ENCODE data around the gene MEIOSIN. TPM values are rescaled to one million over a fixed set of nuclear protein-coding genes. Genes with fewer than 3 reads are reported as not detected.

The MEIOSIN gene
- total and polyA plus RNA-seq, 2 of the 4 experiments (the other 2 are of a cell fraction) = not detected

- WGBS, 2 experiments (ENCODE audit: extremely low coverage in 2 of 2, insufficient read length in 1 of 2) = 95% methylated on average over 14 of the region's 21 CpGs; no CpG with 5 or more reads in 1 of the 2 experiments
- intact Hi-C loops (cut with micrococcal nuclease) (no loop called here), in situ Hi-C loops (cut with MboI; ENCODE audit: low sequenced_read_pairs) (no loop called here), dilution Hi-C loops (cut with HindIII; ENCODE audit: low sequenced_read_pairs, unreplicated experiment) (no loop called here)
- H2BK120ac ChIP-seq (ENCODE audit: low read depth, low read length) = no peak overlapping the region
- H3K79me1 ChIP-seq (ENCODE audit: low read depth in 1 of 2, low read length in 2 of 2) = peaks cover 21 to 75% of the 10 kb centered on the region in 2 experiments
- H4K8ac ChIP-seq (ENCODE audit: low read depth in 2 of 2, low read length in 2 of 2) = no peak overlapping the region
- no peak overlapping the region for H3K56ac ChIP-seq (ENCODE audit: extremely low read depth, insufficient read depth, low read length)
- no peak overlapping the region for H2AK5ac ChIP-seq (ENCODE audit: low read depth, low read length)
- H3K36me3 ChIP-seq (ENCODE audit: control insufficient read depth, insufficient read depth, low read length) = peaks cover 50% of the 10 kb centered on the region
- BruUV-seq (replicated peaks) = no TSS peak
- ChIA-PET POLR2A (ENCODE audit: unreplicated experiment) (no interaction called here), CTCF (no interaction called here)
- no peak overlapping the region for H4K5ac ChIP-seq (ENCODE audit: low read depth, low read length)
- peak overlapping the region; percentile 49 for H2AK9ac ChIP-seq (replicated peaks; ENCODE audit: low read depth, low read length, poor library complexity)
- ATAC-seq (ENCODE audit: low read depth) (no peak), DNase-seq (no peak)
- no peaks in the 10 kb centered on the region for H3K27me3 ChIP-seq (ENCODE audit: control insufficient read depth, insufficient read depth, low read length)
- no peak overlapping the region for H2AFZ ChIP-seq (replicated peaks; ENCODE audit: low read length, poor library complexity)
- H3K9me3 ChIP-seq (ENCODE audit: control insufficient read depth, insufficient read depth, low read length) = no peaks in the 10 kb centered on the region
- no peak overlapping the region for H2BK20ac ChIP-seq (ENCODE audit: low read depth, low read length)
- H3K4me3 ChIP-seq (ENCODE audit: insufficient read depth, low read depth, low read length) = no peak overlapping the region
- H3K14ac ChIP-seq (replicated peaks; ENCODE audit: low read depth, low read length) = no peak overlapping the region
- H3K23ac ChIP-seq (ENCODE audit: low read depth, low read length) = no peak overlapping the region
- no peak overlapping the region for H4K91ac ChIP-seq (ENCODE audit: insufficient read depth, low read depth, low read length)
- H3K4me2 ChIP-seq (ENCODE audit: low read depth, low read length) = no peak overlapping the region
- peaks cover 8% of the 10 kb centered on the region; the same call in 1 of the 2 replicates for H4K20me1 ChIP-seq (ENCODE audit: insufficient read depth, low read length)
- H2BK15ac ChIP-seq (ENCODE audit: low read depth, low read length) = no peak overlapping the region
- no peak overlapping the region for H3K4ac ChIP-seq (ENCODE audit: low read depth, low read length)
- no peak overlapping the region for H3K9ac ChIP-seq (ENCODE audit: low read depth, low read length)
- no peak overlapping the region for H2BK5ac ChIP-seq (ENCODE audit: low read depth, low read length, poor library complexity, severe bottlenecking)
- TF ChIP-seq CTCF (conservative IDR thresholded peaks at IDR 0.05; ENCODE audit: low read depth, low read length) (no peak), FOS (IDR thresholded peaks at IDR 0.05; ENCODE audit: low read depth, low read length) (no peak), POLR2A (IDR thresholded peaks at IDR 0.05; ENCODE audit: low read depth, low read length) (no peak), ELK1 (IDR thresholded peaks at IDR 0.05; ENCODE audit: borderline replicate concordance, low read depth, low read length) (no peak), CEBPB (IDR thresholded peaks at IDR 0.05; ENCODE audit: low read depth, low read length) (no peak), MAFK (IDR thresholded peaks at IDR 0.05; ENCODE audit: low read depth, low read length) (no peak), BHLHE40 (IDR thresholded peaks at IDR 0.05; ENCODE audit: low read depth, low read length) (no peak), CHD1 (IDR thresholded peaks at IDR 0.05; ENCODE audit: low read depth, low read length) (no peak), USF2 (IDR thresholded peaks at IDR 0.05; ENCODE audit: low read depth, low read length) (no peak), NFE2L2 (IDR thresholded peaks at IDR 0.05; ENCODE audit: low read depth, low read length) (no peak), SMC3 (IDR thresholded peaks at IDR 0.05; ENCODE audit: low read depth, low read length) (no peak), RFX5 (IDR thresholded peaks at IDR 0.05; ENCODE audit: low read depth, low read length) (no peak), MXI1 (IDR thresholded peaks at IDR 0.05; ENCODE audit: borderline replicate concordance, low read depth, low read length) (no peak), MAZ (IDR thresholded peaks at IDR 0.05; ENCODE audit: borderline replicate concordance, low read depth, low read length) (no peak), RCOR1 (IDR thresholded peaks at IDR 0.05; ENCODE audit: insufficient replicate concordance, low read length) (no peak), RAD21 (IDR thresholded peaks at IDR 0.05; ENCODE audit: low read length) (no peak)
- peaks cover 15% of the 10 kb centered on the region for H3K9me1 ChIP-seq (ENCODE audit: insufficient read depth, low read length)
- H3K4me1 ChIP-seq (ENCODE audit: control insufficient read depth, insufficient read depth, low read length) = peaks cover 22% of the 10 kb centered on the region
- no peak overlapping the region for H3K27ac ChIP-seq (ENCODE audit: insufficient read depth, low read length)
- H3K18ac ChIP-seq (ENCODE audit: low read depth, low read length) = no peak overlapping the region
These were observed 53.3 kb downstream of the MEIOSIN start for GRCh38 chr19:45786533-45786894.
